GM21423 (cell line): Measurements from ENCODE around the gene GPER1.
"Not testable (repeated sequence)": the region's sequence is repeated elsewhere in the genome, so short reads cannot be mapped to it uniquely, and the experiment has no call there.

Source experiments
- ATAC-seq: cut with Tn5 transposase; IDR thresholded peaks from one replicate; pipeline ENCODE4 v1.9.1; 2021; ENCODE audit warnings: mild to moderate bottlenecking, moderate library complexity; ENCODE audit not compliant: unreplicated experiment

The GPER1 gene

GRCh38 chr7:1068013-1068412, 19.9 kb upstream of the GPER1 start:
- ATAC-seq, result no peak

- no peak for ATAC-seq
Observed at GRCh38 chr7:1068619-1069018, 19.3 kb upstream of the GPER1 start.

- ATAC-seq, result no peak
Observed at GRCh38 chr7:1070544-1071011, 17.3 kb upstream of the GPER1 start.

GRCh38 chr7:1071731-1072254, 16.1 kb upstream of the GPER1 start:
- ATAC-seq, result no peak

GRCh38 chr7:1073142-1073977, 14.6 kb upstream of the GPER1 start:
- ATAC-seq, result no peak

- not testable (repeated sequence) for ATAC-seq
Observed at GRCh38 chr7:1074018-1074417, 13.9 kb upstream of the GPER1 start.

GRCh38 chr7:1074593-1075431, 13.1 kb upstream of the GPER1 start:
- ATAC-seq, result no peak

GRCh38 chr7:1076184-1077072, 11.5 kb upstream of the GPER1 start:
- ATAC-seq, result no peak

- no peak for ATAC-seq
Observed at GRCh38 chr7:1078519-1078918, 9.4 kb upstream of the GPER1 start.

GRCh38 chr7:1078985-1079384, 8.9 kb upstream of the GPER1 start:
- ATAC-seq, result no peak

GRCh38 chr7:1079546-1079945, 8.4 kb upstream of the GPER1 start:
- no peak for ATAC-seq

GRCh38 chr7:1080252-1080920, 7.5 kb upstream of the GPER1 start:
- no peak for ATAC-seq

- no peak for ATAC-seq
Observed at GRCh38 chr7:1080921-1081255, 7.0 kb upstream of the GPER1 start.

GRCh38 chr7:1081336-1081735, 6.6 kb upstream of the GPER1 start:
- no peak for ATAC-seq

- no peak for ATAC-seq
Observed at GRCh38 chr7:1081931-1082401, 5.9 kb upstream of the GPER1 start.

- ATAC-seq, result no peak
Observed at GRCh38 chr7:1083729-1084657, 3.9 kb upstream of the GPER1 start.

- no peak for ATAC-seq
Observed at GRCh38 chr7:1085266-1085665, 2.6 kb upstream of the GPER1 start.

GRCh38 chr7:1085910-1086421, 1.9 kb upstream of the GPER1 start:
- ATAC-seq, result no peak
